Activated T-cell treated with anti-CD3 and anti-CD28 coated beads, Interleukin-2, amount 50 U/mL, for 4 hours (primary cell): Measurements from ENCODE around the gene CYP39A1. TPM values are rescaled to one million over a fixed set of nuclear protein-coding genes. Genes with fewer than 3 reads are reported as not detected.

Experiments
- ATAC-seq, 2 donors: fragments of 200-7000 bp; cut with Tn5 transposase; one replicate each; pipeline ENCODE4 v1.10.0; 2021
- DNase-seq: peaks from one replicate; pipeline ENCODE4 v3.0.0-alpha.2; 2020
- H3K27me3 Mint-ChIP-seq: one replicate; pipeline ENCODE4 v1.8.0; 2021; ENCODE audit warnings: low read depth, mixed read lengths
- H3K36me3 Mint-ChIP-seq: one replicate; pipeline ENCODE4 v1.8.0; 2022; ENCODE audit warnings: mixed read lengths; ENCODE audit not compliant: insufficient read depth
- H3K4me1 Mint-ChIP-seq: one replicate; pipeline ENCODE4 v1.8.0; 2021; ENCODE audit warnings: low read depth, mixed read lengths
- H3K4me3 Mint-ChIP-seq: one replicate; pipeline ENCODE4 v1.8.0; 2021; ENCODE audit warnings: mild to moderate bottlenecking, moderate library complexity, mixed read lengths
- H3K9me3 Mint-ChIP-seq: one replicate; pipeline ENCODE4 v1.8.0; 2021; ENCODE audit warnings: mixed read lengths
- total RNA-seq, 3 donors: library from RNA; stranded (reverse); gene quantifications; one replicate each; pipeline ENCODE4 v1.2.1, GENCODE V29; 2021

The CYP39A1 gene
- not detected for total RNA-seq

- H3K4me1 Mint-ChIP-seq, result peaks cover 12% of the 10 kb centered on the region
- H3K4me3 Mint-ChIP-seq, result peak within 1 kb of the TSS; percentile 81
- no peaks in the 10 kb centered on the region for H3K9me3 Mint-ChIP-seq
- ATAC-seq (peak; percentile 99 to 100), DNase-seq (peak; percentile 69)
- H3K27me3 Mint-ChIP-seq, result peaks cover 54% of the 10 kb centered on the region
- H3K36me3 Mint-ChIP-seq, result no peaks in the 10 kb centered on the region
Observed at GRCh38 chr6:46652603-46653438, at the start of gene CYP39A1, which contains the start of gene SLC25A27. Gene CYP39A1, minus strand, starts transcription at chr6:46652818. Its CDS starts 236 bp downstream, at chr6:46652582. Gene SLC25A27, plus strand, starts transcription at chr6:46652975. Its CDS starts 218 bp downstream, at chr6:46653193.

GRCh38 chr6:46699970-46700369, 47.4 kb upstream of the CYP39A1 start:
- ATAC-seq (no peak), DNase-seq (no peak)
- no peaks in the 10 kb centered on the region for H3K36me3 Mint-ChIP-seq
- peaks cover 20% of the 10 kb centered on the region for H3K27me3 Mint-ChIP-seq
- H3K4me1 Mint-ChIP-seq, result no peaks in the 10 kb centered on the region
- H3K9me3 Mint-ChIP-seq, result no peaks in the 10 kb centered on the region
- H3K4me3 Mint-ChIP-seq, result no peak overlapping the region

GRCh38 chr6:46690911-46691451, 38.4 kb upstream of the CYP39A1 start:
- no peaks in the 10 kb centered on the region for H3K4me1 Mint-ChIP-seq
- peaks cover 5% of the 10 kb centered on the region for H3K27me3 Mint-ChIP-seq
- H3K9me3 Mint-ChIP-seq, result no peaks in the 10 kb centered on the region
- DNase-seq, result no peak
- no peaks in the 10 kb centered on the region for H3K36me3 Mint-ChIP-seq
- no peak overlapping the region for H3K4me3 Mint-ChIP-seq
- ATAC-seq, result no peak

- H3K4me3 Mint-ChIP-seq, result no peak overlapping the region
Observed at GRCh38 chr6:46690141-46690755, 37.6 kb upstream of the CYP39A1 start.

GRCh38 chr6:46689657-46690056, 37.0 kb upstream of the CYP39A1 start:
- H3K27me3 Mint-ChIP-seq, result peaks cover 3% of the 10 kb centered on the region
- ATAC-seq (no peak), DNase-seq (no peak)
- H3K9me3 Mint-ChIP-seq, result no peaks in the 10 kb centered on the region
- H3K36me3 Mint-ChIP-seq, result no peaks in the 10 kb centered on the region
- H3K4me3 Mint-ChIP-seq, result no peak overlapping the region
- H3K4me1 Mint-ChIP-seq, result no peaks in the 10 kb centered on the region

More at GRCh38 chr6:46690141-46690755, 37.6 kb upstream of the CYP39A1 start:
- no peaks in the 10 kb centered on the region for H3K4me1 Mint-ChIP-seq
- H3K36me3 Mint-ChIP-seq, result no peaks in the 10 kb centered on the region
- ATAC-seq (no peak), DNase-seq (no peak)
- H3K9me3 Mint-ChIP-seq, result no peaks in the 10 kb centered on the region
- H3K27me3 Mint-ChIP-seq, result peaks cover 3% of the 10 kb centered on the region

GRCh38 chr6:46688966-46689335, 36.3 kb upstream of the CYP39A1 start:
- no peaks in the 10 kb centered on the region for H3K36me3 Mint-ChIP-seq
- ATAC-seq, result no peak
- peaks cover 3% of the 10 kb centered on the region for H3K27me3 Mint-ChIP-seq
- H3K4me3 Mint-ChIP-seq, result no peak overlapping the region
- H3K4me1 Mint-ChIP-seq, result no peaks in the 10 kb centered on the region
- DNase-seq, result no peak
- H3K9me3 Mint-ChIP-seq, result no peaks in the 10 kb centered on the region

- DNase-seq (no peak), ATAC-seq (no peak)
- Mint-ChIP-seq H3K27me3 (no peaks in the 10 kb centered on the region), H3K36me3 (no peaks in the 10 kb centered on the region), H3K4me3 (no peak overlapping the region), H3K9me3 (no peaks in the 10 kb centered on the region), H3K4me1 (no peaks in the 10 kb centered on the region)
Observed at GRCh38 chr6:46688117-46688965, 35.7 kb upstream of the CYP39A1 start.

- no peak for DNase-seq
- Mint-ChIP-seq H3K27me3 (no peaks in the 10 kb centered on the region), H3K4me1 (no peaks in the 10 kb centered on the region), H3K9me3 (no peaks in the 10 kb centered on the region), H3K4me3 (no peak within 1 kb of the TSS), H3K36me3 (no peaks in the 10 kb centered on the region)
- no peak for ATAC-seq
Observed at GRCh38 chr6:46687619-46688097, 35.0 kb upstream of the CYP39A1 start, which contains the start of gene TDRD6. Gene TDRD6, plus strand, starts transcription at chr6:46687885. Its CDS starts 244 bp downstream, at chr6:46688129.

- Mint-ChIP-seq H3K27me3 (no peaks in the 10 kb centered on the region), H3K4me1 (no peaks in the 10 kb centered on the region), H3K4me3 (no peak overlapping the region), H3K9me3 (no peaks in the 10 kb centered on the region), H3K36me3 (no peaks in the 10 kb centered on the region)
- DNase-seq, result no peak
- no peak for ATAC-seq
Observed at GRCh38 chr6:46684771-46685170, 32.2 kb upstream of the CYP39A1 start.

GRCh38 chr6:46677314-46677654, 24.7 kb upstream of the CYP39A1 start:
- Mint-ChIP-seq H3K4me1 (no peaks in the 10 kb centered on the region), H3K36me3 (no peaks in the 10 kb centered on the region), H3K27me3 (no peaks in the 10 kb centered on the region), H3K4me3 (no peak overlapping the region), H3K9me3 (no peaks in the 10 kb centered on the region)
- ATAC-seq (no peak), DNase-seq (no peak)

- Mint-ChIP-seq H3K4me3 (no peak overlapping the region), H3K9me3 (no peaks in the 10 kb centered on the region), H3K27me3 (no peaks in the 10 kb centered on the region), H3K4me1 (no peaks in the 10 kb centered on the region), H3K36me3 (no peaks in the 10 kb centered on the region)
- DNase-seq (no peak), ATAC-seq (no peak)
Observed at GRCh38 chr6:46676604-46677313, 24.1 kb upstream of the CYP39A1 start.

GRCh38 chr6:46674410-46674809, 21.8 kb upstream of the CYP39A1 start:
- Mint-ChIP-seq H3K27me3 (no peaks in the 10 kb centered on the region), H3K36me3 (no peaks in the 10 kb centered on the region), H3K9me3 (no peaks in the 10 kb centered on the region), H3K4me1 (no peaks in the 10 kb centered on the region), H3K4me3 (no peak overlapping the region)
- DNase-seq (no peak), ATAC-seq (no peak)

- no peaks in the 10 kb centered on the region for H3K27me3 Mint-ChIP-seq
- no peaks in the 10 kb centered on the region for H3K4me1 Mint-ChIP-seq
- DNase-seq (no peak), ATAC-seq (no peak)
- H3K4me3 Mint-ChIP-seq, result no peak overlapping the region
- no peaks in the 10 kb centered on the region for H3K36me3 Mint-ChIP-seq
- no peaks in the 10 kb centered on the region for H3K9me3 Mint-ChIP-seq
Observed at GRCh38 chr6:46667377-46667776, 14.8 kb upstream of the CYP39A1 start.
